Activated CD4-positive, alpha-beta memory T cell treated with anti-CD3 and anti-CD28 coated beads, Interleukin-2, amount 10 ng/mL, durations not matched to agents 7 days and 5 days (primary cell): ENCODE data around the gene CBLN2. TPM values are rescaled to one million over a fixed set of nuclear protein-coding genes. Genes with fewer than 3 reads are reported as not detected.

Experiments
- CTCF ChIA-PET: fragments of 350-600 bp; sonication (Branson Sonifier 250); formaldehyde crosslinking; loops from one replicate; lab custom pipeline; 2021; ENCODE audit warnings: antibody characterized with exemption, inconsistent platforms; lab: Charles Lee
- POLR2A ChIA-PET: fragments of 350-600 bp; sonication (Branson Sonifier 250); formaldehyde crosslinking; loops from one replicate; lab custom pipeline; 2021; ENCODE audit warnings: antibody characterized with exemption; lab: Charles Lee
- DNase-seq: peaks from one replicate; pipeline ENCODE4 v3.0.0-alpha.2; 2020
- H3K27ac Mint-ChIP-seq: one replicate; pipeline ENCODE4 v1.8.0; 2021; ENCODE audit warnings: mild to moderate bottlenecking, mixed read lengths
- H3K27me3 Mint-ChIP-seq: one replicate; pipeline ENCODE4 v1.8.0; 2021; ENCODE audit warnings: mixed read lengths
- H3K36me3 Mint-ChIP-seq: one replicate; pipeline ENCODE4 v1.8.0; 2021; ENCODE audit warnings: low read depth, mixed read lengths
- H3K4me1 Mint-ChIP-seq: one replicate; pipeline ENCODE4 v1.8.0; 2021; ENCODE audit warnings: mixed read lengths
- H3K4me3 Mint-ChIP-seq: one replicate; pipeline ENCODE4 v1.8.0; 2021; ENCODE audit warnings: mild to moderate bottlenecking, mixed read lengths
- H3K9me3 Mint-ChIP-seq: one replicate; pipeline ENCODE4 v1.8.0; 2021; ENCODE audit warnings: mixed read lengths
- total RNA-seq, 2 experiments: library from RNA; stranded (reverse); gene quantifications; one replicate each; pipeline ENCODE4 v1.2.3, GENCODE V29; 2021

The CBLN2 gene
- total RNA-seq, 2 experiments from 2014 or later: not detected

GRCh38 chr18:72530622-72531021 is 13.5 kb downstream of the CBLN2 start:
- no peak for DNase-seq
- no peaks in the 10 kb centered on the region for H3K9me3 Mint-ChIP-seq
- ChIA-PET POLR2A (no interaction called here), CTCF (no interaction called here)
- H3K36me3 Mint-ChIP-seq: no peaks in the 10 kb centered on the region
- no peak overlapping the region for H3K27ac Mint-ChIP-seq
- no peaks in the 10 kb centered on the region for H3K4me1 Mint-ChIP-seq
- H3K4me3 Mint-ChIP-seq: no peak overlapping the region
- H3K27me3 Mint-ChIP-seq: no peaks in the 10 kb centered on the region

- Mint-ChIP-seq H3K4me3 (no peak overlapping the region), H3K36me3 (no peaks in the 10 kb centered on the region), H3K4me1 (no peaks in the 10 kb centered on the region), H3K27ac (no peak overlapping the region), H3K27me3 (no peaks in the 10 kb centered on the region), H3K9me3 (no peaks in the 10 kb centered on the region)
- no peak for DNase-seq
- ChIA-PET POLR2A (no interaction called here), CTCF (no interaction called here)
Measured at GRCh38 chr18:72504866-72505265, 39.3 kb downstream of the CBLN2 start.

DNA sequence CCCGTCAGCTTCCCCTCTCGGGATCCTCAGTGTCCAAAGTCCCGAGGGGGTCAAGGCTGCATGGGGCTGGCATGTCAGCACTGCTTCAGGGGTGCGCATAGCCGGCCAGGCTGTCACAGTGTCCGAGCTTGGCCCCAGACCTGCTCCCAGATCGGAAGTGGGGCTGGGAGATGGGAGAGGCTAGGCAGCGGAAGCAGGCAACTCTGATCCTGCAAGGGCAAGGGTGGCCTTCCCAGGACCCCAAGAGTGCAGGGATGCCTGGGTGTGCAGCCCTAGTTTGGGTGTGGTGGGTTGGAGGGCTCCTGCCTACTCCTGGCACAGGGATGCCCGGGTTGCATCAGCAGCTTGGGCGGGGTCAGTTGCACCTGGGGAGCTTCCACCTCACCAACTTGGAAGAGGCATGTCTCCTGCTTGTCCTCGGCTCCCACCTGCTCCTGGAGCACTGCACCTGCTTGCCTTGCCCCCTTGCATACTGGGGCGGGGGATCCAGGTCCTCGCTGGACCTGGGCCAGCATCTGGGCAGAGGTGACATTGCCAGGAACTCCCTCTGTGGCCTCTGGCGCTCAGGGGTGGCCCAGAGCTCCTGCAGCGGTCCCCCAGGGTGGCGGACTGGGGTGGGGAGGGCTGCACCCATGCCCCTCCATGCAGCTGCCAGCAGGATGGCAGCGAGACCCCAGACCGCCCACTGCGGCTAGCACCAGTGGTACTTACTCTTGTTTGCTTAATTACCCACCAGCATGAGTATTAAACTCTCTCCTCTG is 41.3 kb downstream of the CBLN2 start:
- CTCF ChIA-PET: no interaction called here
- H3K36me3 Mint-ChIP-seq: no peaks in the 10 kb centered on the region
- H3K9me3 Mint-ChIP-seq: no peaks in the 10 kb centered on the region
- no peak overlapping the region for H3K27ac Mint-ChIP-seq
- DNase-seq: no peak
- H3K4me3 Mint-ChIP-seq: no peak overlapping the region
- H3K27me3 Mint-ChIP-seq: no peaks in the 10 kb centered on the region
- POLR2A ChIA-PET: no interaction called here
- no peaks in the 10 kb centered on the region for H3K4me1 Mint-ChIP-seq

GRCh38 chr18:72492497-72492896 is 51.6 kb downstream of the CBLN2 start:
- Mint-ChIP-seq H3K27ac (no peak overlapping the region), H3K27me3 (no peaks in the 10 kb centered on the region), H3K4me3 (no peak overlapping the region), H3K4me1 (no peaks in the 10 kb centered on the region), H3K9me3 (no peaks in the 10 kb centered on the region), H3K36me3 (no peaks in the 10 kb centered on the region)
- no peak for DNase-seq
- CTCF ChIA-PET: no interaction called here
- POLR2A ChIA-PET: no interaction called here
